Immature natural killer cell (primary cell): ENCODE measurements around the gene SDHA. TPM values are rescaled to one million over a fixed set of nuclear protein-coding genes. Genes with fewer than 3 reads are reported as not detected.
"Not testable (repeated sequence)": the region's sequence is repeated elsewhere in the genome, so short reads cannot be mapped to it uniquely, and the experiment has no call there.

ENCODE experiments used
- DNase-seq, 3 donors: peaks; one replicate each; pipeline ENCODE4 v3.0.0; 2022; ENCODE audit warnings: mixed read lengths in 1 of 3
- H3K27ac Mint-ChIP-seq, 6 donors: one replicate each; pipeline ENCODE4 v1.8.0; 2020; ENCODE audit warnings: mixed read lengths in 6 of 6, mild to moderate bottlenecking in 5 of 6, inconsistent platforms in 4 of 6, moderate library complexity in 3 of 6
- H3K27me3 Mint-ChIP-seq, 3 donors: one replicate each; pipeline ENCODE4 v1.8.0; 2020 to 2021; ENCODE audit warnings: low read depth in 3 of 3, mild to moderate bottlenecking in 3 of 3, mixed read lengths in 3 of 3, moderate library complexity in 3 of 3, inconsistent platforms in 1 of 3
- H3K36me3 Mint-ChIP-seq, 3 donors: one replicate each; pipeline ENCODE4 v1.8.0; 2020; ENCODE audit warnings: mixed read lengths in 3 of 3, inconsistent platforms in 2 of 3, mild to moderate bottlenecking in 2 of 3
- H3K4me1 Mint-ChIP-seq, 2 donors: one replicate each; pipeline ENCODE4 v1.8.0; 2020; ENCODE audit warnings: inconsistent platforms in 2 of 2, mild to moderate bottlenecking in 2 of 2, mixed read lengths in 2 of 2, moderate library complexity in 1 of 2
- H3K4me3 Mint-ChIP-seq, 5 donors: one replicate each; pipeline ENCODE4 v1.8.0; 2020; ENCODE audit warnings: mild to moderate bottlenecking in 5 of 5, mixed read lengths in 5 of 5, inconsistent platforms in 3 of 5, moderate library complexity in 3 of 5
- H3K9me3 Mint-ChIP-seq, 6 donors: one replicate each; pipeline ENCODE4 v1.8.0; 2020; ENCODE audit warnings: mild to moderate bottlenecking in 6 of 6, mixed read lengths in 6 of 6, inconsistent platforms in 4 of 6, moderate library complexity in 3 of 6
- polyA plus RNA-seq, 3 donors: library from polyadenylated mRNA; unstranded; fragments of 300-500 nt; fragmentation: Illumina TruSeq; gene quantifications; one replicate each; pipeline ENCODE4 v1.2.3, GENCODE V29; 2021

The SDHA gene
- 100 to 1,000 TPM; 140 to 224 (median 208) TPM for polyA plus RNA-seq

- Mint-ChIP-seq H3K4me1 (peaks cover 55 to 69% of the 10 kb centered on the region in 2 donors), H3K27me3 (peaks cover 8 to 21% (median 10%) of the 10 kb centered on the region in 3 donors), H3K4me3 (peak within 1 kb of the TSS; percentile 93 to 97 (median 96)), H3K36me3 (peaks cover 4 to 12% (median 4%) of the 10 kb centered on the region in 3 donors), H3K27ac (peak within 1 kb of the TSS; percentile 95 to 98 (median 96))
- peak; percentile 99 for DNase-seq
- H3K9me3 Mint-ChIP-seq = not testable (repeated sequence)
Measured at GRCh38 chr5:217494-218456, at the start of gene SDHA, which contains the start of gene CCDC127. SDHA (plus strand) TSS chr5:218320; CDS start chr5:218356, 36 bp downstream. CCDC127 (minus strand) TSS chr5:218153; CDS start chr5:216849, 1,304 bp downstream.

- no peaks in the 10 kb centered on the region for H3K4me1 Mint-ChIP-seq
- no peak overlapping the region for H3K27ac Mint-ChIP-seq
- H3K9me3 Mint-ChIP-seq = no peaks in the 10 kb centered on the region
- DNase-seq = no peak
- no peaks in the 10 kb centered on the region for H3K27me3 Mint-ChIP-seq
- H3K36me3 Mint-ChIP-seq = no peaks in the 10 kb centered on the region
- H3K4me3 Mint-ChIP-seq = no peak overlapping the region
Measured at GRCh38 chr5:169071-169727, 48.9 kb upstream of the SDHA start.

DNA sequence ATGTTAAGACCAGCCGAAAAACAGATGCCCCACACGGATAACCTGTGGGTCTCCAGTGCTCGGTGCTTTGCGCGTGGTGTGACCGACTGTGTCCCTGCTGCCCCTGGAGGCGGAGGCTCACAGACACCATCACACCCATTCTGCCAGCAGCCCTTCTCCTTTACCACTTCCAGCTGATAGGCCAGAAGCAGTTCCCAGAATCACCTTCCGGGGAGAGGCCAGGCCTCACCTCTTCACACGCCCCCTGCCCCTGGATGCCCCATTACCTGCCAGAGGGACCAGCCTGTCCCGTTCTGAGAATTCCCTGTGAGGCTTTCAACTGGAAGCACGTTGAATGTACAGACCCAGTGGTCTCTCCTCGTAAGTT lies 48.4 kb upstream of the SDHA start:
- Mint-ChIP-seq H3K27ac (no peak overlapping the region), H3K9me3 (no peaks in the 10 kb centered on the region), H3K4me3 (no peak overlapping the region), H3K4me1 (no peaks in the 10 kb centered on the region), H3K36me3 (no peaks in the 10 kb centered on the region), H3K27me3 (no peaks in the 10 kb centered on the region)
- DNase-seq = no peak

GRCh38 chr5:170971-171800 lies 46.9 kb upstream of the SDHA start:
- Mint-ChIP-seq H3K4me1 (no peaks in the 10 kb centered on the region), H3K9me3 (no peaks in the 10 kb centered on the region), H3K27me3 (no peaks in the 10 kb centered on the region), H3K36me3 (no peaks in the 10 kb centered on the region), H3K4me3 (no peak overlapping the region), H3K27ac (no peak overlapping the region)
- DNase-seq = no peak

DNA sequence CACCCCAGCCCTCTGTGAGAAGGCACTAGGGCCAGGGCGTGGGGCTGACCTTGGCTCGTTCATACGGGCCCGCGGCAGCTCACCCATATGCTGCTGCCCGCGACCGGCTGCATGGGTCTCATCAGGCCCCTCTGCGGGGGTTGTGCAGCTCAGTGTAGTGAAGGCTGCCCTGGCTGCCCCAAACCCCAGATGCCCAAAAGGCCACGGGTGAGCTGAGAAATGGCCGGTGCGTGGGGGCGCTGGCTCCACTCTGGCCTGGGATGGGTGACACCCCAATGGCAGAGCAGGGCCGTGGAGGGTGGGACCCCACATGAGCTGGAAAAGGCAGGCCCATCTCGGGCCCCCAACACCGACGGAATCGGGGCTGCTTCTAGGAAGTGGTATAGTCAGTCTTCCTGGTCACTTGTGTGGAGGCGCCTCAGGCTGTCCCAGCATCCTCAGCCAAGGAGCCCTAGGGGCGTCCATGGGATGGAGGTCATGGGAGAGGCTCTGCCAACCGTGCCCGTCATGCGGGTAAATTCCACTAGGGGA lies 46.3 kb upstream of the SDHA start:
- no peaks in the 10 kb centered on the region for H3K27me3 Mint-ChIP-seq
- no peaks in the 10 kb centered on the region for H3K4me1 Mint-ChIP-seq

GRCh38 chr5:172421-172820 lies 45.7 kb upstream of the SDHA start:
- Mint-ChIP-seq H3K4me3 (no peak overlapping the region), H3K36me3 (no peaks in the 10 kb centered on the region), H3K4me1 (no peaks in the 10 kb centered on the region), H3K9me3 (no peaks in the 10 kb centered on the region), H3K27ac (no peak overlapping the region), H3K27me3 (no peaks in the 10 kb centered on the region)
- DNase-seq = no peak

More for the DNA sequence above, 46.3 kb upstream of the SDHA start:
- H3K9me3 Mint-ChIP-seq = no peaks in the 10 kb centered on the region
- no peak overlapping the region for H3K4me3 Mint-ChIP-seq
- no peak for DNase-seq
- no peaks in the 10 kb centered on the region for H3K36me3 Mint-ChIP-seq
- H3K27ac Mint-ChIP-seq = no peak overlapping the region

- no peak for DNase-seq
- Mint-ChIP-seq H3K4me1 (no peaks in the 10 kb centered on the region), H3K9me3 (no peaks in the 10 kb centered on the region), H3K27ac (no peak overlapping the region), H3K27me3 (no peaks in the 10 kb centered on the region), H3K4me3 (no peak overlapping the region), H3K36me3 (no peaks in the 10 kb centered on the region)
Measured at GRCh38 chr5:172841-173251, 45.3 kb upstream of the SDHA start.

DNA sequence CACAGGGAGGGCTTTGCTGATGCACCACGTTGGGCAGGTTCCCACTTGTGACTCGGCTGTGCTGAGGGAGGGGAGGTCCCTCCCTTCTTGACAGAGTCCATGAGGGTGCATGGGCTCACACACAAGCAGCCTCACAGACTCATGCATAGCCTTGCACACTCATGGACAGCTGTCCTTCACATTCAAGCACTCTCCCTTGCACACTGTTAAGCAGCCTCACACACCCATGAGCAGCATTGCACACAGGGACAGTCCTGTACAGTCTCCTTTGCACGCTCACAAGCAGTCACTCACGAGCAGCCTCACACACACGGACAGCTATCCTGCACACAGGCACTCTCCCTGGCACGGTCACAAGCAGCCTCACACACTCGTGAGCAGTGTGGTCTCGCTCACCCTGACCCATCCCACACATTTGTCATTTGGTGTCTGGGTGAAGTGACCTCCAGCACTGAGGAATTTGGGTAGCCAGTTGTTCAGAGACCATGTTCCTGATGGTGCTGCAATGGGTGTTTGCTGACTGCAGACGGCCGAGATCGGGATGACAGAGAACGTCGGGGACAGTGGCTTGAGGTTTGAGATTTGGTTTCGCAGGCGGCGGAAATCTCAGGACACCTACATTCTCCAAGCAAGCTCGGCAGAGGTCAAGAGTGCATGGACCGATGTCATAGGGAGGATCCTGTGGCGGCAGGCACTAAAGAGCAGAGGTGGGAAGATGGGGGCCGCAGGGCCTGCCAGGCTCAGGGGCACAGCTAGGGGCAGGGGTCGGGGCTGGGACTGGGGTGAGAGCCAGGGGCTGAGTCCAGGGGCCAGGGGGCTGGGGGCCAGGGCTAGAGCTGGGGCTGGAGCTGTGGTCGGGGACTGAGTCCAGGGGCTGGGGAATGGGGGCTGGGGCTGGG lies 44.5 kb upstream of the SDHA start:
- no peaks in the 10 kb centered on the region for H3K4me1 Mint-ChIP-seq
- DNase-seq = no peak
- H3K36me3 Mint-ChIP-seq = no peaks in the 10 kb centered on the region
- no peak overlapping the region for H3K4me3 Mint-ChIP-seq
- no peak overlapping the region for H3K27ac Mint-ChIP-seq
- peaks cover 0 to under 1% (median 0%) of the 10 kb centered on the region in 3 donors for H3K27me3 Mint-ChIP-seq
- H3K9me3 Mint-ChIP-seq = no peaks in the 10 kb centered on the region

DNA sequence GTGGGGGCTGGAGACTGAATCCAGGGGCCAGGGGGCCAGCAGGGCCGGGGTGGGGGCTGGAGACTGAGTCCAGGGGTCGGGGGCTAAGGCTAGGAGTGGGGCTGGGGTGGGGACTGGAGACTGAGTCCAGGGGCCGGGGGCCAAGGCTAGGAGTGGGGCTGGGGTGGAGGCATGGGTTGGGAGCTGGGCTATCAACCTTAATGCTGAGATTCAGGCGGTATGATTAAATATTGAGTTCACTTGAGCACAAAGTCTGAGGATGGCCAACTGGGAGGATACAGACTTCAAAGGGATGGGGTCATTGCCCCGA lies 43.9 kb upstream of the SDHA start:
- Mint-ChIP-seq H3K36me3 (no peaks in the 10 kb centered on the region), H3K9me3 (no peaks in the 10 kb centered on the region), H3K4me1 (no peaks in the 10 kb centered on the region), H3K27ac (no peak overlapping the region), H3K27me3 (peaks cover 0 to 2% (median 0%) of the 10 kb centered on the region in 3 donors), H3K4me3 (no peak overlapping the region)
- no peak for DNase-seq

DNA sequence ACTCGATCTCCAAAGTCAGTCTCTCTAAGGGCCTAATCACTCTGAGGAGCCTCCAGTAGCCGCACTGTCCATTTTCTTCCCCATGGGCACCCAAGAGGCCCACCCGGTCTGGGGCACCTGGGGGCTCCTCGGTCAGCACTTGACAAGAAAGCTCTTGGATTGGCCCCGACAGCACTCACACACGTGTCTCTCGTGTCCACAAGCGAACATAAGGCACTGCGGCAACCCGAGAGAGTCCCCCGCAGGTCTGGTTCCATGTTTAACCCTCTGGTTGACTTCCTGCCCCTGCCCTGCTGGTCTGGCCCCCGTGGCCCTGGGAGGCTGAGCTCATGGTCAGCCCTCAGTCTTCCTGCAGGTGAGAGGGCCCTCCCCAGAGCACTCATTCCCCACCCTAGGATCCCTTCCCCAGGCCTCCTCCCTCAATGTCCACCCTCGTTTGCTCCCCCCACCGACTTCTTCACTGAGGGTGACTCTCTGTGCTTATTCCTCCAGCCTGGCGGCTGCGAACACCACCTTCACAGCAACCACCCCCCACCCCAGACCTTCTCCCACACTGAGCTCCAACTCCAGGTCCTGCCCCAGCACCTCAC lies 43.1 kb upstream of the SDHA start:
- Mint-ChIP-seq H3K4me3 (no peak overlapping the region), H3K27me3 (peaks cover 0 to 2% (median 0%) of the 10 kb centered on the region in 3 donors), H3K9me3 (no peaks in the 10 kb centered on the region)

DNA sequence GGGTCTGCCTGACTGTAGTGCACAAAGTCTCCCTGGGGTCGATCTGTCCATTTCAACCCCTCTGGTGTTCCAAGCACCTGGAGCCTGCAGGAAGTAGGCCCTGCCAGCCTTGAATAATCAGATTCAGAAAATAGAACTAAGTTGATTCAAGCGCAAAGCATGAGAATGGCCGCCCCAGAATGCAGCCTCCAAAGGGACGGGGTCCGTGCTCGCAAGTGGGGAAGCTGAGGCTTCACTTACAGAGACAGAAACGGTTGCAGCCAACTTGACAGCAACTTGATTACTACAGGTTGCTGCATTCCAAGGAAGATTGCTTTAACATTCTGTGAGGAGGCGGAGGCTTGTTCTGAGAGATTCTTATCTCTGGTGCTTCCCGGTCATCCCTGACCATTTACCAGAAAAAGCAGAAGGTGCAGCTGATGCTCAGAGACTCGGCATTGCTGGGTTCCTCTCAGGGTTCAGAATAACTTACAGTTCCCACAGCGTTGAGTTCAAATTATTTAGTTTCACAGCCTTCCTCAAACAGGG lies 41.8 kb upstream of the SDHA start:
- H3K4me3 Mint-ChIP-seq = no peak overlapping the region
- peaks cover 0 to 5% (median 2%) of the 10 kb centered on the region in 3 donors for H3K27me3 Mint-ChIP-seq
- no peaks in the 10 kb centered on the region for H3K36me3 Mint-ChIP-seq
- H3K4me1 Mint-ChIP-seq = no peaks in the 10 kb centered on the region
- DNase-seq = no peak
- no peaks in the 10 kb centered on the region for H3K9me3 Mint-ChIP-seq
- no peak overlapping the region for H3K27ac Mint-ChIP-seq

More for the DNA sequence above, 43.1 kb upstream of the SDHA start:
- no peaks in the 10 kb centered on the region for H3K4me1 Mint-ChIP-seq
- H3K36me3 Mint-ChIP-seq = no peaks in the 10 kb centered on the region
- H3K27ac Mint-ChIP-seq = no peak overlapping the region
- no peak for DNase-seq

DNA sequence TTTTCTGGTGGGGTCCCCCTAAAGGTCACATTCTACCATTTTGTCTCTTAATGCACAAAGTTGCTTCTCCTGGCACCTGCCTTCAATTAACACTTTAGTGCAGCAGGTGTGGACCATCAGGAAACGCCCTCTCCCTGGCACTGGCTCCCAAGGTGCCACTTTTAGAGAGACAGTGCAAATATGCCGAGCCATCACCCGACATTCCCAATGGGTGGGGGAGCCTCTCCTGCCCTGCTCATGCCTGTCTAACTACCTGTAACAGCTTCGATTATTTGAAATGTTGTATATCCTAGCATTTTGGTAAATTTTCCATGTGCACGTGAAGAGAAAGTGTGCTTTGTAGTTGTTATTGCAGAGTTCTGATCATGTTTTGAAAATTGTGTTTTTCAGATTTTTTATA lies 40.0 kb upstream of the SDHA start:
- no peaks in the 10 kb centered on the region for H3K36me3 Mint-ChIP-seq
- no peak overlapping the region for H3K27ac Mint-ChIP-seq
- H3K4me3 Mint-ChIP-seq = no peak overlapping the region

More for the DNA sequence above, 40.0 kb upstream of the SDHA start:
- no peak for DNase-seq
- H3K27me3 Mint-ChIP-seq = peaks cover 0 to 5% (median 2%) of the 10 kb centered on the region in 3 donors
- no peaks in the 10 kb centered on the region for H3K4me1 Mint-ChIP-seq
- no peaks in the 10 kb centered on the region for H3K9me3 Mint-ChIP-seq
